CD14-positive monocyte (primary cell): ENCODE measurements around the gene TEAD4. TPM values are rescaled to one million over a fixed set of nuclear protein-coding genes. Genes with fewer than 3 reads are reported as not detected.

Experiments used
- DNase-seq, 3 donors: peaks; one replicate each; pipeline ENCODE4 v3.0.0-alpha.2; 2011 to 2022
- H2AFZ ChIP-seq: 2 replicates; pipeline ENCODE4 v1.6.0; 2012; ENCODE audit warnings: mild to moderate bottlenecking, low read depth, low read length, inconsistent platforms; ENCODE audit not compliant: insufficient read depth, poor library complexity, severe bottlenecking
- H3K27ac ChIP-seq, 2 donors: 1 replicate in 1 of 2; 2 replicates in 1 of 2; pipeline ENCODE4 v1.5.1; 2012 to 2013; ENCODE audit warnings: low read length in 2 of 2, control low read depth in 1 of 2, inconsistent platforms in 1 of 2, low read depth in 1 of 2, mild to moderate bottlenecking in 1 of 2
- H3K27me3 ChIP-seq, 2 donors: one replicate each; pipeline versions ENCODE4 v1.6.0 to v1.6.1; 2011 to 2013; ENCODE audit warnings: low read length in 2 of 2; ENCODE audit not compliant: control insufficient read depth in 2 of 2, insufficient read depth in 2 of 2
- H3K36me3 ChIP-seq, 2 donors: replicated peaks in 1 of 2; 1 replicate in 1 of 2; 2 replicates in 1 of 2; pipeline versions ENCODE4 v1.5.1 to v1.6.1; 2012 to 2013; ENCODE audit warnings: low read length in 2 of 2, control low read depth in 1 of 2, inconsistent platforms in 1 of 2, mild to moderate bottlenecking in 1 of 2; ENCODE audit not compliant: insufficient read depth in 2 of 2, control insufficient read depth in 1 of 2
- H3K4me1 ChIP-seq, 2 donors: 1 replicate in 1 of 2; 2 replicates in 1 of 2; pipeline versions ENCODE4 v1.5.1 to v1.6.1; 2012 to 2013; ENCODE audit warnings: low read length in 2 of 2, control low read depth in 1 of 2, inconsistent platforms in 1 of 2, mild to moderate bottlenecking in 1 of 2, moderate library complexity in 1 of 2; ENCODE audit not compliant: insufficient read depth in 2 of 2, control insufficient read depth in 1 of 2
- H3K4me2 ChIP-seq: replicated peaks from 2 replicates; pipeline ENCODE3; 2012; ENCODE audit warnings: low read length, moderate library complexity, mild to moderate bottlenecking; ENCODE audit not compliant: poor library complexity, severe bottlenecking; ENCODE audit errors: extremely low read depth
- H3K4me3 ChIP-seq, 3 experiments: fragments of 200-600 bp in 1 of 3; sonication (generic) in 1 of 3; replicated peaks in 1 of 3; 1 replicate in 2 of 3; 2 replicates in 1 of 3; pipeline ENCODE4 v1.5.1; 2011 to 2013; ENCODE audit warnings: low read length in 3 of 3, mild to moderate bottlenecking in 3 of 3, control low read depth in 2 of 3, low read depth in 2 of 3, inconsistent platforms in 1 of 3, moderate library complexity in 1 of 3
- H3K79me2 ChIP-seq: 2 replicates; pipeline ENCODE4 v1.6.0; 2012; ENCODE audit warnings: mild to moderate bottlenecking, control low read depth, inconsistent platforms, low read length, moderate library complexity; ENCODE audit not compliant: insufficient read depth
- H3K9ac ChIP-seq: 2 replicates; pipeline ENCODE4 v1.6.0; 2017; ENCODE audit warnings: low read length, mild to moderate bottlenecking; ENCODE audit not compliant: insufficient read depth, poor library complexity, severe bottlenecking
- H3K9me3 ChIP-seq, 2 donors: replicated peaks in 1 of 2; 1 replicate in 1 of 2; 2 replicates in 1 of 2; pipeline versions ENCODE4 v1.5.1 to v1.6.1; 2012 to 2013; ENCODE audit warnings: low read length in 2 of 2, control low read depth in 1 of 2; ENCODE audit not compliant: control insufficient read depth in 1 of 2, insufficient read depth in 1 of 2
- H4K20me1 ChIP-seq: 2 replicates; pipeline ENCODE4 v1.6.0; 2012; ENCODE audit warnings: mild to moderate bottlenecking, low read length, control low read depth, moderate library complexity; ENCODE audit not compliant: insufficient read depth
- H3K27ac Mint-ChIP-seq, 7 donors: one replicate each; pipeline ENCODE4 v1.8.0; 2020; ENCODE audit warnings: mild to moderate bottlenecking in 7 of 7, mixed read lengths in 7 of 7, moderate library complexity in 6 of 7, inconsistent platforms in 2 of 7
- H3K27me3 Mint-ChIP-seq, 3 donors: one replicate each; pipeline ENCODE4 v1.8.0; 2021 to 2022; ENCODE audit warnings: low read depth in 3 of 3, mild to moderate bottlenecking in 3 of 3, mixed read lengths in 3 of 3, moderate library complexity in 3 of 3, inconsistent platforms in 1 of 3
- H3K36me3 Mint-ChIP-seq, 2 donors: one replicate each; pipeline ENCODE4 v1.8.0; 2020; ENCODE audit warnings: mixed read lengths in 2 of 2, inconsistent platforms in 1 of 2, mild to moderate bottlenecking in 1 of 2
- H3K4me1 Mint-ChIP-seq: one replicate; pipeline ENCODE4 v1.8.0; 2020; ENCODE audit warnings: mild to moderate bottlenecking, mixed read lengths
- H3K4me3 Mint-ChIP-seq, 2 donors: one replicate each; pipeline ENCODE4 v1.8.0; 2020; ENCODE audit warnings: mild to moderate bottlenecking in 2 of 2, mixed read lengths in 2 of 2, moderate library complexity in 1 of 2
- H3K9me3 Mint-ChIP-seq, 7 donors: one replicate each; pipeline ENCODE4 v1.8.0; 2020 to 2022; ENCODE audit warnings: mixed read lengths in 7 of 7, mild to moderate bottlenecking in 6 of 7, moderate library complexity in 6 of 7, inconsistent platforms in 2 of 7
- WGBS: methylation state at CpG from one replicate; pipeline ENCODE4 v1.1.5; 2013; ENCODE audit warnings: missing lambda C conversion rate; ENCODE audit not compliant: insufficient coverage; 5-methylcytosine and 5-hydroxymethylcytosine counted together
- intact Hi-C, 2 donors: fragments of 100-400 bp; cut with micrococcal nuclease; formaldehyde crosslinking; loops; one replicate each; pipeline versions ENCODE4 v1.15.0 to v1.15.1; 2023
- polyA plus RNA-seq, 3 donors: library from polyadenylated mRNA; depleted of rRNA in 1 of 3; unstranded in 2 of 3; stranded (reverse) in 1 of 3; fragments of 300-500 nt in 2 of 3; fragments of >200 nt in 1 of 3; fragmentation: Illumina TruSeq in 2 of 3; gene quantifications; 1 replicate in 2 of 3; 2 replicates in 1 of 3; pipeline ENCODE4 v1.2.3, GENCODE V29; 2012 to 2021
- TF ChIP-seq, protein P1 (sequence below): fragments of 200-600 bp; IDR thresholded peaks from one replicate; pipeline ENCODE4 v1.8.0; 2022; ENCODE audit warnings: antibody characterized with exemption, mild to moderate bottlenecking

TEAD4 gene
- polyA plus RNA-seq, 3 donors = not detected

DNA sequence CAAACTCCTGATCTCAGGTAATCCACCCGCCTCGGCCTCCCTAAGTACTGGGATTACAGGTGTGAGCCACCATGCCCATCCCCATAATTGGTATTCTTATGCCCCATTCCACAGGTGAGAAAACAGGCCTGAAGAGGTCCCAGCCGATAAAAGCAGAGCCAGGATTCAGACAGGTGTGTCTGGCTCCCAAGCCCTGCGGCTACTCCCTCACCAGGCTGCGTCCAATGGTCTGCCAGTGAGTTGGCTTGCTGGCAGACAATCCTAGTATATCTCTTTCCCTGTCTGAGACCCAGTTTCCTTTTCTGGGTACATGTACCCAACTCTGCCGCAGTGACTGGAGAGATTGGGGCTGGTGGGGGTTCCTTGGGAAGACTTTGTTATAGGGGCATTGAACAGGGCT, 116.1 kb downstream of the TEAD4 start:
- H3K27ac Mint-ChIP-seq = no peak overlapping the region
- peaks cover 31 to 74% (median 59%) of the 10 kb centered on the region in 3 donors for H3K27me3 Mint-ChIP-seq
- peak overlapping the region; percentile 12 to 68 for H3K4me3 Mint-ChIP-seq
- Histone ChIP-seq H3K36me3 (no peaks in the 10 kb centered on the region), H3K27ac (no peak overlapping the region), H3K9me3 (peaks cover 0 to 9% of the 10 kb centered on the region in 2 donors), H2AFZ (no peak overlapping the region), H3K9ac (no peak overlapping the region), H3K27me3 (peaks cover 21 to 46% of the 10 kb centered on the region in 2 donors), H3K4me1 (peaks cover 12 to 15% of the 10 kb centered on the region in 2 donors), H3K79me2 (no peaks in the 10 kb centered on the region), H3K4me2 (no peak overlapping the region), H3K4me3 (no peak overlapping the region), H4K20me1 (no peaks in the 10 kb centered on the region)
- H3K36me3 Mint-ChIP-seq = peaks cover 0 to 6% of the 10 kb centered on the region in 2 donors
- DNase-seq = no peak
- intact Hi-C loops = loop anchor here in 1 of 2 donors (2.0 kb wide), 1 partner anchor 199 kb away; no protein-coding TSS in a partner anchor
- 96% methylated on average over 4 of the region's 6 CpGs for WGBS
- peaks cover 15% of the 10 kb centered on the region for H3K4me1 Mint-ChIP-seq
- TF ChIP-seq, protein P1, sequence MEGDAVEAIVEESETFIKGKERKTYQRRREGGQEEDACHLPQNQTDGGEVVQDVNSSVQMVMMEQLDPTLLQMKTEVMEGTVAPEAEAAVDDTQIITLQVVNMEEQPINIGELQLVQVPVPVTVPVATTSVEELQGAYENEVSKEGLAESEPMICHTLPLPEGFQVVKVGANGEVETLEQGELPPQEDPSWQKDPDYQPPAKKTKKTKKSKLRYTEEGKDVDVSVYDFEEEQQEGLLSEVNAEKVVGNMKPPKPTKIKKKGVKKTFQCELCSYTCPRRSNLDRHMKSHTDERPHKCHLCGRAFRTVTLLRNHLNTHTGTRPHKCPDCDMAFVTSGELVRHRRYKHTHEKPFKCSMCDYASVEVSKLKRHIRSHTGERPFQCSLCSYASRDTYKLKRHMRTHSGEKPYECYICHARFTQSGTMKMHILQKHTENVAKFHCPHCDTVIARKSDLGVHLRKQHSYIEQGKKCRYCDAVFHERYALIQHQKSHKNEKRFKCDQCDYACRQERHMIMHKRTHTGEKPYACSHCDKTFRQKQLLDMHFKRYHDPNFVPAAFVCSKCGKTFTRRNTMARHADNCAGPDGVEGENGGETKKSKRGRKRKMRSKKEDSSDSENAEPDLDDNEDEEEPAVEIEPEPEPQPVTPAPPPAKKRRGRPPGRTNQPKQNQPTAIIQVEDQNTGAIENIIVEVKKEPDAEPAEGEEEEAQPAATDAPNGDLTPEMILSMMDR = no peak
- H3K9me3 Mint-ChIP-seq = peaks cover 0 to 8% (median 2%) of the 10 kb centered on the region in 7 donors

DNA sequence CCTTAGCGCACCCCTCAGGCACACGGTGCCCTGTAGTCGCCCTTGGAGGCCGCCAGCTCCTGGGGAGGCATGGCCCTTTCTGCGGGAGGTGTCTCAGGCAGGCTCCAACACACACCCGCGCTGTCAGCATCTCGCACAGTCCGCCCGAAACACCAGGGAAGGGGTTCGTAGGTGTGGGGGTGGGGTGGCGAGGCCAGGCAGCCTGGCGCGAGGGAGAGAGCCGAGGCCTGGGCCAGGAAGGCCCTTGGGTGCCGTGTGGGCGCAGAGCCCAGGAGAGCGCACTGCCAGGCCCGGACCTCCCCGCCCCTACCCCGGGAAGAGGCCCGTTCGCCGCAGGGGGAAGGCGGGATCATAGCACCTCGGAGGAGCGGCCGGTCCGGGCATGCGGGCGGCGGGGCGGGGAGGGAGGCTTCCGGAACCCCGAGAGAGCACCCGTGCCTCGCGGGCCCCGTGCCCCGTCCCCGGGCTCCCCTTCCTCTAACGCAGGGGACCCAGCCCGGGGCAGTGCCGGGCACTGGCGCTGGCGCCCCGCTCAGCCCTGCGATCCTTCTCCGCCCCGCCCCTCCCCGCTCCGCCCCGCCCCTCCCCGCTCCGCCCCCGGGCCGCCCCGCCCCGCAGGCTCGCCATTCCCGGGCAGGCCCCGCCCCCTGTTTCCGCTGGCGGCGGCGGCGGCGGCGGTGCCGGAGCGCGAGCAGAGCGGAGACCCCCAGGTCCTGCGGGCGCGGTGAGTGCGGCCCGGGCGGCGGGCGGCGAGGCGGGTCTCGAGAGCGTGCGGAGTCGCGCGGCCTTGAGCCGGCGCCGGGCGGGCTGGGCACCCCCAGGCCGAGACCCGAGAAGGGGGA, 117.8 kb downstream of the TEAD4 start, which contains the start of gene TSPAN9:
TSS of gene TSPAN9 (plus strand) at position 650 of the 842 bp plus-strand sequence. CDS start 123,815 bp downstream, outside the sequence.
- H3K4me3 Mint-ChIP-seq = peak within 1 kb of the TSS; percentile 77 to 86
- Histone ChIP-seq H3K9me3 (peaks cover 0 to 9% of the 10 kb centered on the region in 2 donors), H4K20me1 (no peaks in the 10 kb centered on the region), H2AFZ (peak within 1 kb of the TSS; percentile 88), H3K4me3 (peak within 1 kb of the TSS; percentile 33 to 80 (median 58)), H3K36me3 (no peaks in the 10 kb centered on the region), H3K27ac (no peak within 1 kb of the TSS), H3K4me1 (peaks cover 12 to 15% of the 10 kb centered on the region in 2 donors), H3K27me3 (peaks cover 21 to 46% of the 10 kb centered on the region in 2 donors), H3K9ac (peak within 1 kb of the TSS; percentile 46), H3K79me2 (no peaks in the 10 kb centered on the region), H3K4me2 (peak within 1 kb of the TSS; percentile 92)
- under 1% methylated on average over 69 of the region's 95 CpGs for WGBS
- H3K9me3 Mint-ChIP-seq = peaks cover 0 to 8% (median 2%) of the 10 kb centered on the region in 7 donors
- peaks cover 15% of the 10 kb centered on the region for H3K4me1 Mint-ChIP-seq
- DNase-seq = peak in 2 of 3 donors; percentile 38 to 39
- peaks cover 0 to 6% of the 10 kb centered on the region in 2 donors for H3K36me3 Mint-ChIP-seq
- H3K27ac Mint-ChIP-seq = peak within 1 kb of the TSS in 1 of 7 donors; percentile 47
- intact Hi-C loops = no loop called here
- TF ChIP-seq, protein P1 = no peak
- peaks cover 35 to 77% (median 63%) of the 10 kb centered on the region in 3 donors for H3K27me3 Mint-ChIP-seq
